Measurements from ENCODE around the gene BBC3. TPM values are rescaled to one million over a fixed set of nuclear protein-coding genes. Genes with fewer than 3 reads are reported as not detected.

Gene BBC3
- total and polyA plus RNA-seq, 2 of the 4 experiments (the other 2 are of a cell fraction): 1.6 to 6.5 TPM

GRCh38 chr19:47231215-47232054 is 436 bp upstream of the BBC3 start (continued):
- no peak for TF ChIP-seq MAFK (IDR thresholded peaks at IDR 0.05; ENCODE audit: low read depth, low read length)
- TF ChIP-seq MAZ (IDR thresholded peaks at IDR 0.05; ENCODE audit: borderline replicate concordance, low read depth, low read length): peak; percentile 96

- DNase-seq: peak; percentile 18
- Histone ChIP-seq H3K4me1 (ENCODE audit: control insufficient read depth, insufficient read depth, low read length) (peaks cover 29% of the 10 kb centered on the region), H2AK5ac (ENCODE audit: low read depth, low read length) (peak overlapping the region; percentile 99), H3K4me3 (ENCODE audit: insufficient read depth, low read depth, low read length) (peak overlapping the region; percentile 96), H3K27me3 (ENCODE audit: control insufficient read depth, insufficient read depth, low read length) (no peaks in the 10 kb centered on the region), H2BK20ac (ENCODE audit: low read depth, low read length) (no peak overlapping the region), H4K8ac (ENCODE audit: low read depth in 2 of 2, low read length in 2 of 2) (peak overlapping the region in 1 of 2 experiments; percentile 26; a peak in 1 of 4 replicates), H3K9me3 (ENCODE audit: control insufficient read depth, insufficient read depth, low read length) (no peaks in the 10 kb centered on the region), H3K9me1 (ENCODE audit: insufficient read depth, low read length) (peaks cover 21% of the 10 kb centered on the region), H3K23ac (ENCODE audit: low read depth, low read length) (peak overlapping the region; percentile 96), H2AFZ (replicated peaks; ENCODE audit: low read length, poor library complexity) (peak overlapping the region; percentile 75), H3K18ac (ENCODE audit: low read depth, low read length) (peak overlapping the region; percentile 55), H3K14ac (replicated peaks; ENCODE audit: low read depth, low read length) (peak overlapping the region; percentile 92), H3K27ac (ENCODE audit: insufficient read depth, low read length) (peak overlapping the region; percentile 97), H3K79me1 (ENCODE audit: low read depth in 1 of 2, low read length in 2 of 2) (peaks cover 10 to 50% of the 10 kb centered on the region in 2 experiments), H4K20me1 (ENCODE audit: insufficient read depth, low read length) (peaks cover 33% of the 10 kb centered on the region), H2BK5ac (ENCODE audit: low read depth, low read length, poor library complexity, severe bottlenecking) (peak overlapping the region; percentile 90), H3K56ac (ENCODE audit: extremely low read depth, insufficient read depth, low read length) (no peak overlapping the region), H3K9ac (ENCODE audit: low read depth, low read length) (peak overlapping the region; percentile 97), H2AK9ac (replicated peaks; ENCODE audit: low read depth, low read length, poor library complexity) (peak overlapping the region; percentile 95), H4K91ac (ENCODE audit: insufficient read depth, low read depth, low read length) (peak overlapping the region; percentile 78), H2BK120ac (ENCODE audit: low read depth, low read length) (peak overlapping the region; percentile 46), H3K4me2 (ENCODE audit: low read depth, low read length) (peak overlapping the region; percentile 98), H3K36me3 (ENCODE audit: control insufficient read depth, insufficient read depth, low read length) (no peaks in the 10 kb centered on the region), H2BK15ac (ENCODE audit: low read depth, low read length) (peak overlapping the region; percentile 25; the same call in 1 of the 3 replicates), H4K5ac (ENCODE audit: low read depth, low read length) (0 out of 2 replicates have a peak overlapping the region, but pooled peaks have one; percentile 2), H3K4ac (ENCODE audit: low read depth, low read length) (peak overlapping the region; percentile 72)
- in situ Hi-C loops (cut with MboI; ENCODE audit: low sequenced_read_pairs): no loop called here
- ATAC-seq (ENCODE audit: low read depth): peak; percentile 0
- ChIA-PET CTCF (interaction anchor here (1.1 kb wide), 1 partner anchor 14 kb away, joined by 4 read pairs; no protein-coding TSS in a partner anchor), POLR2A (ENCODE audit: unreplicated experiment) (no interaction called here)
- dilution Hi-C loops (cut with HindIII; ENCODE audit: low sequenced_read_pairs, unreplicated experiment): no loop called here
- intact Hi-C loops (cut with micrococcal nuclease): loop anchor here (1.0 kb wide), 1 partner anchor 14 kb away; no protein-coding TSS in a partner anchor
- TF ChIP-seq MAZ (IDR thresholded peaks at IDR 0.05; ENCODE audit: borderline replicate concordance, low read depth, low read length): peak; percentile 79; the same call in 1 of the 2 replicates
- TF ChIP-seq CTCF (conservative IDR thresholded peaks at IDR 0.05; ENCODE audit: low read depth, low read length): peak; percentile 66
- no peak; the same call in 1 of the 2 replicates for TF ChIP-seq CHD1 (IDR thresholded peaks at IDR 0.05; ENCODE audit: low read depth, low read length)
- peak; percentile 18; the same call in 1 of the 2 replicates for TF ChIP-seq RAD21 (IDR thresholded peaks at IDR 0.05; ENCODE audit: low read length)
- peak; percentile 60; the same call in 1 of the 2 replicates for TF ChIP-seq MXI1 (IDR thresholded peaks at IDR 0.05; ENCODE audit: borderline replicate concordance, low read depth, low read length)
- TF ChIP-seq SMC3 (IDR thresholded peaks at IDR 0.05; ENCODE audit: low read depth, low read length): peak; percentile 21; the same call in 1 of the 2 replicates
- TF ChIP-seq RCOR1 (IDR thresholded peaks at IDR 0.05; ENCODE audit: insufficient replicate concordance, low read length): peak; percentile 21
- no peak for TF ChIP-seq POLR2A (IDR thresholded peaks at IDR 0.05; ENCODE audit: low read depth, low read length)
- WGBS, 2 experiments (ENCODE audit: extremely low coverage in 2 of 2, insufficient read length in 1 of 2): 2% methylated on average over 12 of the region's 84 CpGs; no CpG with 5 or more reads in 1 of the 2 experiments
- no TSS peak for BruUV-seq (replicated peaks)
These were observed 712 bp downstream of the BBC3 start for GRCh38 chr19:47230054-47230920.
